WTC11 (cell line): ENCODE results near the gene SH3TC2.

ENCODE experiments used
- CBFB ChIP-seq: sonication (generic); formaldehyde crosslinking; IDR thresholded peaks from 2 replicates; pipeline ENCODE4 v1.8.1; 2022; ENCODE audit warnings: mild to moderate bottlenecking, low read depth, missing genetic modification reagents
- ZBTB21 ChIP-seq: sonication (generic); formaldehyde crosslinking; IDR thresholded peaks from 2 replicates; pipeline ENCODE4 v1.8.1; 2023; ENCODE audit warnings: mild to moderate bottlenecking, missing genetic modification reagents, borderline replicate concordance
- TF ChIP-seq, protein P1 (sequence below): fragments of 200-600 bp; IDR thresholded peaks from 2 replicates; pipeline ENCODE4 v1.8.0; 2022; ENCODE audit warnings: antibody characterized with exemption

DNA sequence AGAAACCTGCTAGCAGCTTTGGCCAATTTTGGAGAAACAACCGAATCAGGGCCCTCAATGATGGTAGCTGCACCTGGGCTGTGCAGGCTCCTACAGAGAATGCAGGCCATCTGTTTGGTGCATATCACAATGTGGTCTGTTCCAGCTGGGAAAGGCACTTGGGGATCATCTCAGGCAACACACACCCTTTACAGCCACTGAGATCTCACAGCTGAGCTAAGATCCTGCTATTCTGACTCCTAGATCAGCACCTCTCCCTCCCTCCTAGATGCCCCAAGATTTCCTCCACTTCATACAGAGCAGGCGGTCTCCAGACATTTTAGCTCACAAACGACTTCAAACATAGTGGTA is 100.7 kb downstream of the SH3TC2 start:
- TF ChIP-seq, protein P1, sequence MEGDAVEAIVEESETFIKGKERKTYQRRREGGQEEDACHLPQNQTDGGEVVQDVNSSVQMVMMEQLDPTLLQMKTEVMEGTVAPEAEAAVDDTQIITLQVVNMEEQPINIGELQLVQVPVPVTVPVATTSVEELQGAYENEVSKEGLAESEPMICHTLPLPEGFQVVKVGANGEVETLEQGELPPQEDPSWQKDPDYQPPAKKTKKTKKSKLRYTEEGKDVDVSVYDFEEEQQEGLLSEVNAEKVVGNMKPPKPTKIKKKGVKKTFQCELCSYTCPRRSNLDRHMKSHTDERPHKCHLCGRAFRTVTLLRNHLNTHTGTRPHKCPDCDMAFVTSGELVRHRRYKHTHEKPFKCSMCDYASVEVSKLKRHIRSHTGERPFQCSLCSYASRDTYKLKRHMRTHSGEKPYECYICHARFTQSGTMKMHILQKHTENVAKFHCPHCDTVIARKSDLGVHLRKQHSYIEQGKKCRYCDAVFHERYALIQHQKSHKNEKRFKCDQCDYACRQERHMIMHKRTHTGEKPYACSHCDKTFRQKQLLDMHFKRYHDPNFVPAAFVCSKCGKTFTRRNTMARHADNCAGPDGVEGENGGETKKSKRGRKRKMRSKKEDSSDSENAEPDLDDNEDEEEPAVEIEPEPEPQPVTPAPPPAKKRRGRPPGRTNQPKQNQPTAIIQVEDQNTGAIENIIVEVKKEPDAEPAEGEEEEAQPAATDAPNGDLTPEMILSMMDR, result no peak
- TF ChIP-seq CBFB (CRISPR knock-in tag) (no peak), ZBTB21 (CRISPR knock-in tag) (no peak)
